Glomerular visceral epithelial cell (primary cell): ENCODE measurements around the gene DIDO1.
"Not testable (repeated sequence)": the region's sequence is repeated elsewhere in the genome, so short reads cannot be mapped to it uniquely, and the experiment has no call there.

Source experiments
- DNase-seq: peaks from one replicate; pipeline ENCODE4 v3.0.0-alpha.2; 2016; ENCODE audit errors: extremely low spot score

The DIDO1 gene

GRCh38 chr20:62962891-62963613 is 36.7 kb upstream of the DIDO1 start:
- DNase-seq = no peak

GRCh38 chr20:62962221-62962879 is 36.0 kb upstream of the DIDO1 start:
- DNase-seq = no peak

DNA sequence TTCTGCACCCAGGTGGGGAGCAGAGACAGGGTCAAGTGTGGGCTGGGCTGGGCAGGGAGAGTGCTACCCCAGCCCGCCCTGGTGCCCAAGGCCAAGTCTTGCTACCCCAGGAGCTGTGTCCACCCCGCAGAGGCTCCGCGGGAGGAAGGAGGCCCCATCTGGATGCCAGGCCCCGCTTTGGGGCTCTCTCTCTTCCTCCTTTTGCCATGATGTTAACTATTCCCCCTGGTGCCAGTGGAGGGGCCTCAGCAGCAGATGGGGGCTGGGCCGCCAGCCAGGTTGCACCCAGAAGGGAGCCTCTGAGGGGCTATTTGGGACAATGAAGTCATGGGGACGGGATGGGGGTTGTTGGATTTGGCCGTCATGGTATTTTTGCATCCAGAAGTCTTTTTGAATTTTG is 35.5 kb upstream of the DIDO1 start:
- DNase-seq = no peak

- no peak for DNase-seq
These were observed 35.0 kb upstream of the DIDO1 start for GRCh38 chr20:62961310-62961783.

- not testable (repeated sequence) for DNase-seq
These were observed 34.4 kb upstream of the DIDO1 start for GRCh38 chr20:62960446-62961309.

- DNase-seq = no peak
These were observed 33.7 kb upstream of the DIDO1 start for GRCh38 chr20:62959998-62960436.

DNA sequence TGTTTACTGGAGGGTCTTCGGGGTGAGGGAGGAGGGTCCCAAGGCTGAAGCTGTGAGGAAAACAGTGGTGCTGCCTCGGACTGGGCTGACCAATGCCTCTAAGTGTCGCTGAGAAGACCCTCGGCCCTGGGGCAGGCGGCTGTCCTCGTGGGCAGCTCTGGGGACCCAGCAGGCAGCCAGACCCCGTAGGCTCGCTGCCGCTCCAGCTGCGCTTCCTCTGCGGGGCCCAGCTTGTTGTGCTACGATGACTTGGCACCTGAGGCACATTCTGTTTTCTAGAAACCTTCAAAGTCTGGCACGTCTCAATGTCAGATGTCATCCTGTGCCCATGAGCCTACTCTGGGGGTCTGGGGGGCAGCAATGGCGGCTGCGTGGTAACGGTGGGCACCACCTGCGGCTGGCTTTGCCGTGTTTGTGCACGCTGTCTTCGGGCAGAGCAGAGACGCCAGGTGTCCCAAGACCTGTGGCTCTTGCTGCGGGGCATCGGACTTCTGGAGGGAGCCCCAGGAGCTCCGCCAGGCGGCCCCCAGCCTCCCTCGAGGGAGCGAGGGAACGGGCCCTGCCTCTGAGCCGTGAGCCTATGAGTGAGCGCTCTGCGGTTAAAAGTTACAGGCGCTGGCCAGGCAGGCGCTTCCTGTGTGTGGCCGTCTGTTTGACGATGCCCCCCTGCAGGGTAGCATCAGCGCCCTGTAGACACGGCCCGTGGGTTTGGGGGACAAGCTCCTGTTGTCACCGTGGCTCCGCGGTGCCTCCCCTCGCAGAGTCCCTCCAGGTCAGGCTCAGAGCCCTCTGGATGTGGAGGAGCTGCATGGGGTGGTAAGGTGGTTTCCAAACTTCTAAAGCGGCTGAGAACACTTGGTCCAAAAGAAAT is 33.0 kb upstream of the DIDO1 start:
- no peak for DNase-seq

GRCh38 chr20:62958388-62959100 is 32.2 kb upstream of the DIDO1 start:
- DNase-seq = no peak

DNA sequence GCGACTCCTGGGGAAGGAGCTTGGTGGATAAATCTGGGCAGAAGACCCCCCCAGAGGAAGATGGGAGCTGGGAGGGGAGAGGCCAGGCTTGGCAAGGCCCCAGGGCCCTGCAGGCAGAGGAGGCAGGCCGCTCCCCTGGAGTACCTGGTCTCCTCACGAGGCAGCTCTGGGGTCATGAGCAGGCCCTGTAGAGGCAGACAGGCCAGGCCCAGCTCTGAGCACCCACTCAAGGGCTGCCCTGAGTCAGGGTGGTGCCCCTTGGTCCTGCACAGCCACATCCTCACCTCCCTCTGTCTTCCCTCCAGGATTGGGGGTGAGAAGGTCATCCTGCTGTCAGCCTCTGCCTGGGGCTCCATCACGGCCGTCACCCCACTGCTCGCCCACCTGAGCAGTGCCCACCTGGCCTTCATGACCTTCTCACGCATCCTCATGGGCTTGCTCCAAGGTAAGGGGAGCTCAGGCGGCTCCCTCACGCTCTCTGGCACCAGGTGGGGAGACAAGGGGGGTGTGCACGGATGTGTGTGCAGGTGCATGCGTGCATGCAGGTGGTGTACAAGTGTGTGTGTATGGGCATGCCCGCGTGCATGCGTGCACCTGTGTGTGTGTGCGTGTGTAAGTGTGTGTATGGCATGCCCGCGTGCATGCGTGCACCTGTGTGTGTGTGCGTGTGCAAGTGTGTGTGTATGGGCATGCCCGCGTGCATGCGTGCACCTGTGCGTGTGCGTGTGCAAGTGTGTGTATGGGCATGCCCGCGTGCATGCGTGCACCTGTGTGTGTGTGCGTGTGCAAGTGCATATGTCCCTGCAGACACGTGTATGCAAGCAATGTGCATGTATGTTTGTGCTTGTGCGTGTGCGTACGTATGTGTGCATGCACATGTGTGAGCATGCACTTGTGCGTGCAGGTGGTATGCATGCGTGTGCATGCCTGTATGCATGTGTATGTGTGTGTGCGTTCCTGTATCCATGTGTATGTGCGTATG is 31.1 kb upstream of the DIDO1 start:
- no peak for DNase-seq

DNA sequence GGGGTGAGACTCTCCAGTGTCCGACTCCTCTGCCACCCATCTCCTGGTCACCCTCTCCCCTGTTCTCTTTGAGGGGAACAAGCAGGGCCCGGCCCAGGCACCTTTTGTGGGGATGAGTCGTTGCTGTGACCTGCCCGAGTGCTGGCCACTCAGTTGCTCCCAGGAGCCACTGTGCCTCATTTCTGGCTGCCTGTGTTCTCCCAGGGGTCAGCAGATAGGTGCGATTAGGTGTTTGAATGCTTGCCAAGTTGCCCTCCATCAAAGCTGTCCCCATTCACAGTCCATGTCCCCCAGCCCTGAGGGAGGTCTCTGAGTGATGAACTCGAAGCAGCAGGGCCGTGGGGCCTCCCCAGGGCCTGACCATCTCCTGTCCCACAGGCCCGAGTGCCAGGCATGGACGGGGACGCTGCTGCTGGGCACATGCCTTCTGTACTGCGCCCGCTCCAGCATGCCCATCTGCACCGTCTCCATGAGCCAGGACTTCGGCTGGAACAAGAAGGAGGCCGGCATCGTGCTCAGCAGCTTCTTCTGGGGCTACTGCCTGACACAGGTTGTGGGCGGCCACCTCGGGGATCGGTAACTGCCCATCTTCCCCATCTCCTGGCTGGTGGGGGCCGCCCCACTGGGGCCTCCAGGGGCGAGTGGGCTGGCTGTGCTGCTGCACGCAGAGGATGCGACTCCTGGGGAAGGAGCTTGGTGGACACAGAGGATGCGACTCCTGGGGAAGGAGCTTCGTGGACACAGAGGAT is 30.3 kb upstream of the DIDO1 start:
- no peak for DNase-seq

GRCh38 chr20:62955519-62956386 is 29.4 kb upstream of the DIDO1 start:
- no peak for DNase-seq

DNA sequence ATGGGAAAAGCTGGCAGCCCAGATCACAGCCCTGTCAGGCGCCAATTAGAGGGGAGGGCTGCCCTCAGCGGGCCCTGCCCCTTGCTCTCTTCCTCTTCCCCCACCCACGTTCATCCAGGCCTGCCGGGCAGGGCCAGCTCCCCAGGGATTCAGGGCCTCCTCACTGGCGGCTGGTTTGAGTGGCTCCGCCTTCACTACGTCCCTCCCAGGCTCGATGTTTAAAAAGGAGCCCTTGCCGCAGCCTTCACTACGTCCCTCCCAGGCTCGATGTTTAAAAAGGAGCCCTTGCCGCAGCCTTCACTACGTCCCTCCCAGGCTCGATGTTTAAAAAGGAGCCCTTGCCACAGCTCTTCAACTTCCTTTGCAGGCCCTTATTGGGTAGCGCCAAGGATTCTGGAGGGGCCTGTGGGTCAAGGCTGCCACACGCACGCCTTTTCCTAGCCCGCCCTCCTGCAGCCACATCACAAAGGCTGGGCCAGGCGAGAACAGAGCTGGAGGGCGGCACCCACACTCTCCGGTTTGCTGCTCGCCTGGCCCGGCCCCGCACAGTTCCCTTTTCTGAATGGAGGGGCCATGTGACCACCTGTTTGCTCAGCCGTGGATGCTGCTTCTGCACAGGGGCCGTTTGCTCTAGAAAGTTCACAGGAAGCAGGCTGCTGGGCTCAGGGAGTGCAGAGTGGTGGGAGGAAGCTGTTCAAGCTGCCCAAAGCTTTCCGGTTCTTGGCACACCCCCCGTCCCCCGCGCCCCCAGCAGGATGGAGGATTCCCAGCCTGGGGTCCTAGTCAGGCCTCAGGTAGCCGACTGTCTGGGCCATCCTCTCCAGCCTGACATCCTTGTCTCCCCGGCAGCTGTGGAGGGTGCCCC is 27.8 kb upstream of the DIDO1 start:
- DNase-seq = no peak

DNA sequence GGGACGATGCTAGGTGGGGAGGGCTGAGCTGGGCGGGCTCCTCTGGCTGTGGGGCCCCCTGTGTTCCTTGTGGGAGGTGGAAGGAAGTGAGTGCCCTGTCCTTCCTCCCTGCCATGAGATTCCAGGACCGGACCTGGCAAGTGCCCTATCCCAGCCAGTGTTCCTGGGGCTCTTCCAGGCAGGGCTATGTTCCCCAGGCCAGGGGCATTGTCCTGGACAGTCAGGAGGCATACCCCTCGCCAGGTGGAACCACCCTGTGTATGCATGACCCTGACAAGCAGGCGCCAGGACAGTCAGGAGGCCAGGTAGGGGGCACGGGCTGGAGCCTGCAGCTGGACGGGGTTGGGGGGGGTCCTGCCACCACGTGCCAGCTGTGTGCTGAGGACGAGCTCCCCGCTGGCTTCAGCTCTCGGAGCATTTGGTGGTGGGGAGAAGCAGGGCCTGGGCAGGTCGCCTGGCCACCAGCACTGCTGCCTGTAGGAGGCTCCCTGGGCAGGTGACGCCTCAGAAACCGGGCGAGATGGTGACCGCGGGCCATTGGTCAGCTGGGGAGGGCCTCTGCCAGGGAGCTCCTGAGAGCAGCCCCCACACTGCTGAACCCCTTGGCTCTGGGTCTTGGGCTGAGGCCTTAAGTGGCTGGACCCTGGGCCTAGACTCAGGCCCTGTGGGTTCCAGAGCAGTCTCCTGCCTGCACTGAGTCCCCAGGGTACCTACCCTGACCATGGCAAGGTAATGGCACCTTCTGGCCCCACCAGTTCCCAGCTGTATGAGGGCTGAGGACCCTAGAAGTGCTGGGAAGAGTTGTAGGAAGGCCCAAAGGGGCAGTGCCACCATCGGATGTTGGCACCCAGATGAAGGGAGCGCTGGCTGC is 26.9 kb upstream of the DIDO1 start:
- no peak for DNase-seq

GRCh38 chr20:62952373-62952967 is 26.2 kb upstream of the DIDO1 start, which contains the start of gene SLC17A9:
Gene SLC17A9 (plus strand): TSS chr20:62952709. CDS start chr20:62952831, 122 bp downstream.
- no peak for DNase-seq

DNA sequence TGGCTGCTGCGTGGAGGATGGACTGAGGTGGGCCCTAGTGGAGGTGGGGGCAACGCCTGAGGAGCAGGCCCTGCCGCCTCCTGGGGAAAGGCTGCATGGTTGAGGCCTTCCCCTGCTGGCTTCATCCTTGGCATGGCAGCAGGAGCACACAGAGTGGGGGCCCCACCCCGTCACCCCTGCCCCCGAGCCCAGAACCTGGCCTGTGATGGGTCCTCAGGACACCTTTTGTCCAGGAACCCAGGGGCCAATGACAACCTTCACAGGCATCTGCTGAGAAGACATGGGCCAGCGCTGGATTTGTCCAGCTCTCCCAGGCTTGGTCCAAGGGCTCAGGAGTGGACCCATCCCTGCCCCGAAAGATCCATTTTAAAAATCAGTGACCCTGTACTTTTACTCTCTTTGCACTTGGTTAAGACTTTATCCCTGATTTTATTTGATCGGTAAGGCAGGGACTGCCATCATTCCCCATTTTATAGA is 25.6 kb upstream of the DIDO1 start:
- no peak for DNase-seq
